HL-60/S4 (cell line): ENCODE measurements around the gene GABRB2.

Source experiments
- in situ Hi-C: fragments of 300-500 bp; cut with MboI; formaldehyde crosslinking; loops from 2 replicates; pipeline ENCODE4 v1.14.3; 2022; ENCODE audit warnings: low sequenced_read_pairs

Gene GABRB2

DNA sequence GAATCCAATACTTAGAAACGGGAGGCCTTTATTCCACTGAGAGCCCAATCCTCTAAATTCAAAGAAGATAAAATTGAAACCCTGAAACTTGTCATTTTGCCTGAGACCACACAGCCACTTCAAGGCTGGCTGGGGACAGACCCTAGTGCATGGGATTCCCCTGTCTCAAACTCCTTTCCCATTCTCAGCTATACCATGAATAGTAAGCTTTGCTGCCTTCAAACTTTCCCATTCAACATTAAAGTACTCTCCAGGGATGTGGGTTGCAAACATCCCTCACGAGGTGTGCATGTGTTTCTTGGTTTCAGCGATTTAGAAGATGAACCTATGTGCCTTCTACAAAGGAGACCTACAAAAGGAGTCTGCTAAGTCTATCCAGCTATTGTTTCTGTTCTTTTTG lies 64.6 kb downstream of the GABRB2 start:
- in situ Hi-C loops: no loop called here

DNA sequence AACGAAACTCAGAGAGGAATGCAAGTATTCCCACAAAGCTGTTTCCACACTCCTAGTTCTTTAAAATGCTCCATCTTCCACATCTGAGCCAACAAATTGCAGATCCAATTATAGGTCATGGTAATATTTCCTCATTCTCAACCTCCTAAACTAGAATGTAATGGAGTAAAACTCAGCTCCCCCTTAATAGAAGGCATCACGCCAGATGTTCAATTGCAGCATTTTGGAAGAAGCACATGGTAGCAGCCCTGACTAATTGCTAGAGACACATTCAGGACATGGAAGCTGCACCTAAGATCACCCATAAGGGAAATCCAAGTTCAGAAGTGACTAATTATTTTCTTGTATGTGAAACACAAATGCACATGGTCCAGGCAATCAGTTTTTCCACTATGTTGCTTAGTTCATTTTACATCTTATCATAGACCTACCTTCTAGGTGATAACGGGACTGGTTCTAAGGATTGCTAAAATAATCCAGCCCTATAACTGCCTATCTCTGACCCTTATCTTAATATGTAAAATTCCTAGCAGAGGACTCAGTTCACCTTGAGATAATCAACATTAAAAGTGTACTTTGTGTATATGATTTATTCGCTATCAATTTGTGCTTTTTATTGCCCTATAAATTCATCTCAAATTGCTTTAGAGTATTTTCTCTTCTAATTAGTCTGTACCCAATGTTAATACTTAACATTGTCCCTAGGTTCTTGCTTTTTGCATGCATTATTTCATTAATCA lies 75.1 kb downstream of the GABRB2 start:
- in situ Hi-C loops: no loop called here

DNA sequence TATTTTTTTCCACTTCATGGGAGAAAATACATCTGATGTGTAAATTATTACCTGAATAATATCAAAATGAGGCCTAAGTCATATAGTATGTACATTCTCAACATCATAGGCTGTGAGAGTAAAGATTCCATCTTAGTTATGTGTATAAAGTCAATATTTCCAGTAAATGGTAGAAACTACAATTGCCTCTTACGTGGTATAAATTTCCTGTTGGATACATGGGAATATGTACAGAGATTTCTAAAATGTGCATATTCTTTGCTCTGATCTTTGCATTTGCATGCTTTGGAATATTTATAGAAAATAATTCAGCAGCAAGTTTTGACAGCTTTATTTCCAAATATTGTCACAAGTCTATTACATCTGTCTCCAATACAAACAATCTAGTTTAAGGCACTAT lies 78.8 kb downstream of the GABRB2 start:
- in situ Hi-C loops: no loop called here

DNA sequence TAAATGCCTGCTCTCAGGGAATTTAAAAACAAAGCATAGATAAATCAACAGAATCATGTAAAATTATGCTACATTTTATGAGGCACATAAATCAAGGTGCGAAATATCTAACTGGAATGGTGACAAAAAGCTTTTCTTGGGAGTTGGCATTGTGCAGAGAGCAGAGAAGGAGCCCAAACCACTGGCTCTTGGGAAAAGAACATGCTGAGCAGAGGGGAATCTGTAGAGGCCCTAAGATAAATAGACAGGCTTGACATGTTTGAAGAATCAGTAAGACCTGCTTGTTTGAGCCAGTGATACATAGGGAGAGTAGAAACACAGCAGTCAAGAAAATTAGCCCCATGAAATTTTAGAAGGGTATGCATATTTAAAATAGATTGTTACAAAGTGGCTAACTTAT lies 85.8 kb downstream of the GABRB2 start:
- in situ Hi-C loops: no loop called here

DNA sequence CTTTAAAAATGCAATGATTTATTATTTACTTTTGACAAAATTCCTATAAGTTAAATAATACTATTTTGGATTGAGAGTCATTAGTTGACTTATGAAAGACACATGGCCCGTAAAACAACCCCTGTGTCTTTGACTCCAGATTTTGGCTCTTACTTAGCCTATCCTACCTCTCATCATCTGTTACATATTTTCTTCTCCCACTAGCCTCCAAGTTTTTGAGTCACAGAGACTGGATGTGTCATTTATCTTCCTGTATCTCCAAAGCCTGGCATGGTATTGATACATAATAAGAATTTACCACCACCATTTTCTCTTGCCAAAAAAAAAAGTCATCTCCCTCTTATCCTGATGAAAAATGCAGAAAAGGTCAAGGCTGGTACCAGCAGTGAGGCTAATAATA lies 99.9 kb downstream of the GABRB2 start:
- in situ Hi-C loops: no loop called here

DNA sequence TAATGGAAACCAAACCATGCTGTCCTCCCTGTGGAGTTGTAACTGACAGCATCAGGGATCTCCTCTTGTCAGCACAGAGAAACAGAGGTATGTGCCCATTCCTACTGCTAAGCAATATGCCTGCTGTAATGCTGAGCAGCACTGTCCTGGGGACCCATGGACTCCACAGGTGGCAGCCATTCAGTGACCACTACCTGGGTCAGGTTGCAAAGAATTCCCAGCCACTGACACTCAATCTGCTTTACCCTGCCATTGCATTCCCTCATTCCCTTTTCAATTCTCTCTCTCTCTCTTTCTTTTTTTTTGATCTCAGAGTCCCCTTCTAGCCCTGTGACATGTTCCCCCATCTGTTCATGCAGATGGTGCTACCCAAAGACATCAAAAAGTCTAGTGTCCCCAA lies 104.1 kb downstream of the GABRB2 start:
- in situ Hi-C loops: no loop called here

DNA sequence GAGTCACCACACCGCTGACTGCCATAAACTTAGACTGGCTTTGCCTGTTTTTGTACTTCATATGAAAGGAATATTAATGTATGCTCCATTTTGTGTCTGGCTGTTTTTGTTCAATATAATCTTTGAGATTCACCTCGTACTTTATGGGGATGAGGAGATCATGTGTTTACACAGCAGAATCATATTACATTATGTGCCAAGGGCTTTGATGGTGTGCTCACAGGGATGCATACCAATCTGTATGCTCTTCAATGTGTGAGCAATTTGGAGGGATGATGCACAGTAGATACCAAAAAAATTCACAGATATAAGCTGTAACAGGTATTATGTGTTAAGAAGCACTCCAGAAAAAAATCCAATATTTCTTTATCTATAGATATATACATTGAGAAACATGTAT lies 113.7 kb downstream of the GABRB2 start:
- in situ Hi-C loops: no loop called here

DNA sequence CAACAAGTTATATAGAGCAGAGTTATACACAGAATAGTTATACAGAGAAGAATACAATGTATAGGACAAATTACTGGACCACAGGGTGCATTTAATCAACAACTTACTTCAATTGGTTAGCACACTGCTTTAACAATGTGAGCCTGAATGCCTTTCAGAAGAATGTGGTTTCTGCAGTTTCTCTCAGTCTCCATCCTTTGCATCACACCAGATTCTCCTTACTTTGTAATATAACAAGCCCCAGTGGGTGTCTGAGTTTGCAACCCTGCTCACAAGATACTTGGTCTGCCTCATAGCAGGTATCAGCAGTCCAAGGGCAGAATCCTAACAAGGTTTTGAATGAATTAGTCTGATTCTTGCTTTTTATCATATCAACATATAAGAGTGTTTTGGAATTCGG lies 114.6 kb downstream of the GABRB2 start:
- in situ Hi-C loops: no loop called here

DNA sequence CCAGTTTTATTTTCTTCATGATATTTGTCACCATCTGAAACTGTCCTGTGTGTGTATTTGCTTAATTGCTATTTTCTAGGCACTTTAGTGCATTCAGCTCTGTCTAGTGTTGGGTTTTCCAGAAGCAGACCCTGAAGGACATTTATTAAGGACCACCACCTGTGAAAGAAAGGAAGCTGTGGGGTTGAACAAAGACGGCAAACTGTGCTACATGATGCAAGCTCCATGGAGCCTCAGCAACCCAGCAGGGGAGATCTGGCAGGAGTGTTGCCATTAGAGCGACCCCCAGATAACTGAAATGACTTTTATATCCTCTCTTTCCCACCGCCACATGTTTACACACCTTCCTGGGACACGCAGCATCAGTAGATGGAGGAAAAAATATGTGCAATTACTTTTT lies 125.5 kb downstream of the GABRB2 start:
- in situ Hi-C loops: no loop called here

DNA sequence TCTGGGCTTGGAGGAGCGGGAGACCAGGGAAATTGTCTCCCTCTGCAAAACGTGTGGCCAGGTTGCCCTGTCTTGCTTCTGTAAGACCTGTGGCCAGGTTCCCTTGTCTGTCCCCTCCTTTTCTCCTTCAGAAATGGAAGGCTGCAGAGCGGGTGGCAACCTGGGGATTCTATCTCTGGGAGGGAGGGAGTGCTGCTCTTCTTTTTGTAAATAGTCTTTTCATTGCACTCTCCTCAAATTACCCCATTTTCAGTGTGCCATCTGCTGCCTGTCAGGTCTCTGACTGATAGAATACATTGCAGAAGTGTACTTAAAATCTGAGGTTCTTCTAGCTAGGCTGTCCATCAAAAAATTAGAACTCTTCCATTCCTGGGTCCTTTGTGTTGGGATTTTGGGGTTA lies 126.0 kb downstream of the GABRB2 start:
- in situ Hi-C loops: no loop called here

DNA sequence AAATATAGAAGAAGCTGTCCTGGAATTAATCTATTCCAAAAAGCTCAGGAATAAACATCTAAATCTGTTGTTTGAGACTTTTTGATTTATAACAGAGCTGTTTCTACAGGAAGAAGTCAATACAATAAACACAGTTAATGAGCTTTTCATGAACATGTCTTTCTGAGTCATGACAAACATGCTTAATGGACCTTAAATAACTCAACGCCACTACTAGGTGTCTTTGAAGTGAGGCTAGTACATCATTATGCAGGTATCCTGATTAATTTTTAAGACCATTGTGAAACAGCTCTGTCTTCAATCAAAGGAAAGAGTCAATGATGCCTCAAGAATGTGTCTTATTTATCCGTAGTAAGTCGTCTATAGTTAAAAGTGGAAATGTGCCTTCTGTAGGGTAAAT lies 131.6 kb downstream of the GABRB2 start:
- in situ Hi-C loops: no loop called here

DNA sequence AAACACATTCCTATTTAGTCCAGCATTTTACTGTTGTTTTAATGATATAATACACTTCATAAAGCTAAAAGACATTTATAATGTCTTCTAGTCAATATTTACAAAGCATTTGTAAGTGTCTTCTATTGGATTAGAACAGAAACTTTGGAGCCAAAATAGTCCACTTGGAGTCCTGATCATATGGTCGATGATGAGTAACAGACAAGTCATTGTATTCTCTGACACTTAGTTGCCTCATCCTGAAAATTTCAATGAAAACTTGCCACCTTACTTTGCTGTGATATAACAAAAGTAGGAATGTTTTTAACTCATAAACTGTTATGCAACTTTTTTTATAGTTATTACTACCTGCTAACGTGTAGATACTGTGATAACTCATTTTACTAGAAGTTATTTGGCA lies 132.5 kb downstream of the GABRB2 start:
- in situ Hi-C loops: no loop called here

DNA sequence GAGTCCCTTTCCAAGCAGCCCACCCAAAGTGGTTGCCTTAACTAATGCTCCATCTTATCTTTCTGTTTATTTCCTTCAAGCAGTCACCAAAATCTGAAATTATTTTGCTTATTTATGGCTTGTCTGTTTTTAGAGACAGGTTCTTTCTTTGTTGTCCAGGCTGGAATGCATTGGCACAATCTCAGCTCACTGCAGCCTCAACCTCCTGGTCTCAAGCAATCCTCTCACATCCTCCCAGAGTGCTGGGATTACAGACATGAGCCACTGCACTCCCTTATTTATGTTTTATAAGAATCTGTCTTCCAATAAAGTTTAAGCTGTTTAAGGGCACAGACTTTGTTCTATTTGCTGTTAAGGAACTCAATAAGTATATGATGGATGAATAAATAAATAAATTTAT lies 133.7 kb downstream of the GABRB2 start:
- in situ Hi-C loops: no loop called here

DNA sequence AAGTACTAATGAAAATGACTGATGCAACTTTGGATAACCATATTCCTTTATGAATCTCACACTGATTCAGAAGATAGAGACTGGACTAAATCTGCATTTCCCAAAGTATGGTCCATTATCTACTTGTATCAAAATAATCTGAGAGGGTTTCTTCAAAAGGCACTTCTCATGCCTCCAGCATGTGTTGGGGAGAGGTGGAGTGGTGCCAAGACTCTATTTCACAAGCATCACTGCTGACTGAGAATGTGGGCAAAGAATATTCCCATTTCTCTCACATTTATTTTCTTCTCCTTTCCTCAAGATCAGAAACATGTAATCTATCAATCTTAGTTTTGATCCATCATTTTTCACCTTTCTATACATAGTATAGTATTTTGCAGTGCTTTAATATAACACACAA lies 135.4 kb downstream of the GABRB2 start:
- in situ Hi-C loops: no loop called here

DNA sequence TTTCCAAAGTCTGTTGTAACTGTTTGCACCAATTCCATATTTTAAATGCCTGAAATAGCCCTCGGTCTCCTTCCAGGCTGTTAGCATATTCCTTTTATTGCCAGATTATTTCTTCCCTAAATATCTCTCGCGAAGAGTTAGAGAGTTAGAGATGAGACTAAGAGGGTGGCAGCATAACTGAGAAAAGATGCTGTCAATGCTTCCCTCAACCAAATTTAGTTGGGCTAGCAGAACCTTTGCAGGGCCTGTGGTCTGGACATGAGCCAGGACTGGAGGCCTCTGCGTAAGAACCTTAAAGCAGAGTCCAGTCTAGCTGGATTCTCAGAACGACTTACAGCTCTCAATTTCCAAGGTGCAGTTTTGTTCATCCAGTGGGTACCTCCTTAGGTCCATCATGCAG lies 135.9 kb downstream of the GABRB2 start:
- in situ Hi-C loops: no loop called here

DNA sequence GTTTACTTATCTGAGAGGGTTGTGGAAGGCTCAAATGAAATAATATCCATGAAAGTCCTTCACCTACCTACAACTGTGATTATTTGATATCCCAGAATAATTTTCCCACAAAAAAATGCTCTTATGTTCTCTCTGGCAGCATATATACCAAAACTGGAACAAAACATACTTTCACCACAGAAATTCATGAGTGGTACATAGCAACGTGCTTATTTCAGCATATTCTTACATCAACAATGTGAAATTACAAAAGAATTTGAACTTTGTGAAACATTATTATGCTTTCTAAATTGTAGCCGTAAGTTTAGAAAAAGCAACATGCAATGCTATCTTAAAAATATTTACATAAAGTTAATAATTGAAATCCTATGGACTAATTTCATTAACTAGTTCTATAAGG lies 137.1 kb downstream of the GABRB2 start:
- in situ Hi-C loops: no loop called here

DNA sequence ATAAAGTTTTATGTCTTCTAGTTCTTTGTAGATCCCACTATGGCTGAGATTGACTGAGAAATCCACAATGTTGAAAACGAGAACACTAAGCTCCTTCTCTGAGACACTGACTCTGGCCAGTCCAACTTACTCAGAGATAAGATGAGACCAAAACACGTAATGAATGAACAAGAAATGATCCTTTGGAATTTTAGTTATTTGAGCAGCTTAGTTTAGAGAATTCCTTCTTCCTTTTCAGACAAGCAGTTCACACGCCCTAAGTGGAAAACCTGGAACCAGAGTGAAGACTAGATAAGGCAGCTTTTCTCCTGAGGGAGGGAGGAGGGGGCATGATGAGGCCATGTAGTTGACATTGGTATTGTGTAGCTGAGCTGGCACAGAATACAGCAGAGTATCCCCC lies 139.6 kb downstream of the GABRB2 start:
- in situ Hi-C loops: no loop called here

DNA sequence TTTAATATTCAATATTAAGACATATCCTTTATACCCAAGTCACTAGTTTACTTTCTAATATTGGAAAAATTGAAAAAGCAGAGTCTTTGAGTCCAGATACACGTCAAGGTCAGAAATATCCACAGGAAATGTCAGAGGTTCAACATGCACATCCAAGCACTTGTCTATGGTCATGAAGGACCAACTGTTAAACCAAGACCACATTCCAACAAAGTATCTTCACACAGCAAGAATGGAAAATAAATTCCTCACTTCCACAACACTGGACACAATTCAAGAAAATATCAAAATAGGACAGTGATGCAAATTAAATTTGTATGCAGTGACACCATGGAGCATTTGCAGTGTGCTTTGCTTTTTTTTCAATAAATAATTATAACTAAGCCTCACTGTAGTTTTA lies 142.5 kb downstream of the GABRB2 start:
- in situ Hi-C loops: no loop called here

DNA sequence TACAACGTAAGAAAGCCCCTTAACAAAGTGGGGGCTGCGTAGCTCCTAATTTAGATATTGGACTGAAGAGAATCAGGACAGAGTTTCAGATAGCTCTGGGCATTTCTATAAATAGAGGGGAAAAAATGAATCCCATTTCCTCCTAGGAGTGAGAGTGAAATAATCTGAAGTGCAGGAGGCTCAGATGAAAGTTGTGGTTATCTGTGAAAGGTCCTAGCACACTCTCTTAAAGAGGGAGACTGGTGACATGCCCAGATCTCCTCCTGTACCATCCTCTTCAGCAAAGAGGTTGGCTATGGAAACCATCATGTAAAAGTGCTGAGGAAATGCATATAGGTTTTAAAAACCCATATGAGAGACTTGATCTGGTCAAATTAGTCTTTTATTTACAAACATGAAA lies 143.4 kb downstream of the GABRB2 start:
- in situ Hi-C loops: no loop called here

DNA sequence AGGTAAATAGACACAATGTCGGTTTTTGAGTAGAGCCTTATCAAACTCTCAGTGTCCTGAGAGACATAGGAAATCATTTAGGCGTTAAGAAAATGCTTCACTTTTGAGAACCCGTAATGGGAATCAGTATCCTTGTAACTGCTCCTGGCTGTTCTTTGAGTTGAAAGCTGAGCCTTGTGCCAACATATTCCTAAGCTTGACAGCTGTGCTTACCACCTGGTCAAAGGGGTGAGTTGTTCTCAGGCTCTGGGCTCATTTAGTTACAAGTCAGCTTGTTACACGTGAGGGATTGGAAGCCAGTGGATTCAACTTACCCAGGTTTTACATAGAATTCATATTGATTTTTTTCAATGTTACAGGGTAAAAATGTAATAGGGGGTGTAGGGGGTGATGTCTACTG lies 145.9 kb downstream of the GABRB2 start:
- in situ Hi-C loops: no loop called here

DNA sequence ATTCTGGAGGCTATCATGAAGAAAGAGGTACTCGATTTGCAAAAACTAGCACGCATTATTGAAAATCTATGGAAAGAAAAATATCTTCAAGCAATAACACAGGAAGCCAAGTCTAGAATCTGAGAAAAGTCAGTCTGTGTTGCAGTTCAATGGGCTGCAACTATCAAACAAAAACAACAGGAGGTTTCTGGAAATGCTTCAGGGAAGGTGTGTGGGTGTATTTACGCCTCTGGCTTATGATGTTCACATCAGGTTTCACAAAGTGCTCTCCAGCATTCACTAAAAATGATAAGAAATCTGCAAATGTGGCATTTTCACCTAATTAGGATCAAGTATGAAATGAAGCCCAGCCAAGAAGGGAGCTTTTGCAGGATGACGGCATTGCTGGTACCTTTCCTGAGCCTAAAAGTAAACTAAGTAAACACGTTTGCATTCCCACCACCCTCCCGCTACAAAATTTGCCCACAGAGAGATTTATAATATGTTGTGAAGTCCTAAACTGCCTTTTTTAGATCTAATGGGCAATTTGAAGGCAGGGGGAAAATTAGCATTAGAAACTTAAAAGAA lies 146.4 kb downstream of the GABRB2 start:
- in situ Hi-C loops: no loop called here

DNA sequence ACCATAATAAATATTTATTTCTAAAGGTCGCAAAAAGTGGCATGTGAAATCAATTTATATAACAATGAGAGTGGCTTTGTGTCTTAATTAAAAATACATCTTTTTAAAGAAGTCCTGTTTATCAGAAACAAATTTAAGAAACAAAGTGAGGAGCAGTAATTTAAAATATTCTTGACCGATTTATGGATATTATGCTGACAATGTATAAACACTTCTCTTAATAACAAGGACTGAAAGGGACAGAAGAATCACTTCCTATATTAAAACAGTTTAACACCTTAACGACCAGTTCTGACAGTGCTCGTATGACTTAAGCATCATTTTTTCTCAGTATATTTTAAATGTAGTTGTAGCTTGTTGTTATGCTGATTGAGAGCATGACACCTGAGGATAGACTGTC lies 149.1 kb downstream of the GABRB2 start:
- in situ Hi-C loops: no loop called here

DNA sequence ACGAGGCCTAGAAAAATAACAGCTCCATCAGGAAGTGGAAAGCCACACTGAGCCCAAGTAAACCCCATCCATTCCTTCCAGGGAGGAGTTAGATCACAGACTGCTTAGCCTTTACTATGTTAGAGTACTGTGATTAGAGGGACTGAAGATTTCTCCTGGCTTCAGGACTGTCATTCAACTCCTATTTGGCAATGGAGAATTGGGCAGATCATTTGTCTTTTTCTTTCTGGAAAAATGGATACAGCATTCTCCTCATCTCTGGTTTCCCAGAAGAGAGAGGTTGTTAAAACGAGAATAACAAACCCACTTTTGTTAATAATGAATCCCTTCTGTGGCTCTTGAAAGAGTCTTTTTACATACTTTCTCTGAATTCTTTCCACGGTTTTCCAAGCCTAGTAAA lies 150.4 kb downstream of the GABRB2 start:
- in situ Hi-C loops: no loop called here
